Astrocyte of the cerebellum (primary cell): ENCODE results near the gene C17orf100.

ENCODE experiments used
- DNase-seq: peaks from one replicate; pipeline ENCODE4 v3.0.0-alpha.2; 2011; ENCODE audit warnings: low read depth
- H3K4me3 ChIP-seq: 2 replicates; pipeline ENCODE4 v1.5.1; 2011; ENCODE audit warnings: mild to moderate bottlenecking, low read depth, low read length, moderate library complexity
- in situ Hi-C: cut with HindIII; loops from 2 replicates; pipeline ENCODE4 v1.10.0; 2017; ENCODE audit warnings: low sequenced_read_pairs
- TF ChIP-seq, protein P1 (sequence below): IDR thresholded peaks from 2 replicates; pipeline ENCODE4 v1.5.1; 2012; ENCODE audit warnings: low read length, low read depth, moderate library complexity, mild to moderate bottlenecking; ENCODE audit errors: missing control alignments

The C17orf100 gene

DNA sequence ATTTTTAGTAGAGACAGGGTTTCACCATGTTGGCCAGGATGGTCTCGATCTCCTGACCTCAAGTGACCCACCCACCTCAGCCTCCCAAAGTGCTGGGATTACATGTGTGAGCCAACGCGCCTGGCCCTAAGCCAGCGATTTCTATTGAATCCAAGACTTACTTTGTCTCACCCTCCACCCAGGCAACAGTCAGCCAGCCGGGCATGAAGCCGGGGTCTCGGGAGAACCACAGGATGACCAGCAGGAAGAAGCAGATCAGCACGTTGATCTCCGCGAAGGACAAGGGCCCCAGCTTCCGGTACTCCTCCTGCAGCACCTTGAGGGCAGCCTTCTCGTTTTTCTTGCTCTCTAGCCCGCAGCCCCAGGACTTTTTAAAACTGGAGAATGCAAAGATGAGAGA, 44.0 kb downstream of the C17orf100 start:
- H3K4me3 ChIP-seq = no peak overlapping the region
- no peak for DNase-seq
- TF ChIP-seq, protein P1, sequence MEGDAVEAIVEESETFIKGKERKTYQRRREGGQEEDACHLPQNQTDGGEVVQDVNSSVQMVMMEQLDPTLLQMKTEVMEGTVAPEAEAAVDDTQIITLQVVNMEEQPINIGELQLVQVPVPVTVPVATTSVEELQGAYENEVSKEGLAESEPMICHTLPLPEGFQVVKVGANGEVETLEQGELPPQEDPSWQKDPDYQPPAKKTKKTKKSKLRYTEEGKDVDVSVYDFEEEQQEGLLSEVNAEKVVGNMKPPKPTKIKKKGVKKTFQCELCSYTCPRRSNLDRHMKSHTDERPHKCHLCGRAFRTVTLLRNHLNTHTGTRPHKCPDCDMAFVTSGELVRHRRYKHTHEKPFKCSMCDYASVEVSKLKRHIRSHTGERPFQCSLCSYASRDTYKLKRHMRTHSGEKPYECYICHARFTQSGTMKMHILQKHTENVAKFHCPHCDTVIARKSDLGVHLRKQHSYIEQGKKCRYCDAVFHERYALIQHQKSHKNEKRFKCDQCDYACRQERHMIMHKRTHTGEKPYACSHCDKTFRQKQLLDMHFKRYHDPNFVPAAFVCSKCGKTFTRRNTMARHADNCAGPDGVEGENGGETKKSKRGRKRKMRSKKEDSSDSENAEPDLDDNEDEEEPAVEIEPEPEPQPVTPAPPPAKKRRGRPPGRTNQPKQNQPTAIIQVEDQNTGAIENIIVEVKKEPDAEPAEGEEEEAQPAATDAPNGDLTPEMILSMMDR = no peak
- in situ Hi-C loops = loop anchor here (25.0 kb wide), 1 partner anchor 167 kb away; no protein-coding TSS in a partner anchor

GRCh38 chr17:6696906-6697305, 45.3 kb downstream of the C17orf100 start:
- in situ Hi-C loops = loop anchor here (25.0 kb wide), 1 partner anchor 165 kb away; no protein-coding TSS in a partner anchor
- TF ChIP-seq, protein P1 = no peak

GRCh38 chr17:6698004-6698403, 46.4 kb downstream of the C17orf100 start:
- TF ChIP-seq, protein P1 = no peak
- in situ Hi-C loops = loop anchor here (25.0 kb wide), 1 partner anchor 164 kb away; no protein-coding TSS in a partner anchor
- no peak for DNase-seq
- no peak overlapping the region for H3K4me3 ChIP-seq

More at GRCh38 chr17:6696906-6697305, 45.3 kb downstream of the C17orf100 start:
- no peak overlapping the region for H3K4me3 ChIP-seq
- no peak for DNase-seq

DNA sequence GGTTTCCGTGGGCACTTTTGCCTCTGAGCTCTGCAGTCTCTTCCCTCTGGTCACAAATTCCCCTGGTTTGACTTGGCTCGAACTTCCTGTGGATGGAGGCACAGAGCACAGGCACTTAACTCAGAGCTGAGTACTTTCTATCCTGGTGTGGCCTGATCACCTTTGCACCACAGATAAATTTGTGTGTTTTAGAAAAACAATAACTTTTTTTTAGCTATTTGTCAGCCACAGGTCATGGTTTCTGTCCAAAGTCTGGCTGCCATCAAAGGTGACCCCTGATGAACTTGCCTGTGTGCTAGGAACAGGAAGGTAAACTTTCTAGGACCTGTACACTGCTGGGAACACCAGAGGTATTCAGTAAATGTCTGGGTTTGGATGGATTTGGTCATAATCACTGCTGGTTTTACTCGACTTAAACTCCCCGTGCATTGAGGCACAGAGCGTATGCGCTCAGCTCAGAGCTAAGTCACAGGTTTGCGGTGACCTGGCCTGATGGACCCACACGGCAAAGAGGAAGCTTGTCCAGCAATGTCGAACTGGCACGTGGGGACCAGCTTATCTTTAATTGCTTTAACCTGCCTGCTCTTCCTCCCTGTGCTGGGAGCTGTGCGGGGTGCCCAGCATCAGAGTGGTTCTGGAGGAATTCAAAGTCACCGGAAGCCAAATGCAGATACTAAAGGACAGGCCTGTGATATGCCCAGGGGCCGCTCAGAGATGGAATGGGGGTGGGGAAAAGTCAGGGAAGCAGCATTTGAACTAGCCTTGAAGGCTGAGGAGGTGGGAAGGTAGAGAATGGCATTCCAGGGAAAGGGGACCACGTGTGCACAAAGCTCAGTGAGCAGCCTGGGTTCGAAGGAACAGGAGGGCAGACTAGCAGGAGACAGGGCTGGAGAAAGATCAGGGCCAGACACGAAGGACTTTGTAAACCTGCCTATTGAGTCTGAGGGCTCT, 48.7 kb downstream of the C17orf100 start:
- H3K4me3 ChIP-seq = no peak overlapping the region
- in situ Hi-C loops = loop anchor here (25.0 kb wide), 1 partner anchor 162 kb away; no protein-coding TSS in a partner anchor
- TF ChIP-seq, protein P1 = no peak
- no peak for DNase-seq

DNA sequence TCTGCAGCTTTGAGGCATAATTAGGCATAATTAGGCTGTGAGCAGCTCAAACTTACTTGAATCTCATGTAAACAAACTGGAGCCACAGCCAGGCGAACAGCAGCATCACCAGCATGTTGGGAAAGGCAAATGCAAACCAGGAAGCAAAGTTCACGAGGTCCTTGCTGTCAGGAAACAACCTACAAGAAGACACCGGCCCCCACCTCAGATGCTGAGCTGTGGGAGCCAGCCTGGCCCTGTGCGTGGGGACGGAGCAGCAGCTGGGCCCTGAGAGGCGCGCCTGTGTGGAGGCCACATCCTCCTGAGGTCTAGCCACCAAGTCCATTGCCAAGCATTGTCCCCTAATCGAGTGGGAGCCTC, 49.4 kb downstream of the C17orf100 start:
- in situ Hi-C loops = no loop called here
- H3K4me3 ChIP-seq = no peak overlapping the region
- TF ChIP-seq, protein P1 = no peak
- DNase-seq = no peak

- in situ Hi-C loops = no loop called here
- TF ChIP-seq, protein P1 = peak; percentile 40
- no peak for DNase-seq
- H3K4me3 ChIP-seq = no peak overlapping the region
Measured at GRCh38 chr17:6701719-6702118, 50.2 kb downstream of the C17orf100 start.
